Muscle layer of duodenum (tissue), 2 donors: Measurements from ENCODE around the gene NLRX1.
A peak's percentile ranks its signal among the peaks of the same experiment; 100 is the strongest.
"Not testable (repeated sequence)": the region's sequence is repeated elsewhere in the genome, so short reads cannot be mapped to it uniquely, and the experiment has no call there.

Experiments used
- H3K27ac ChIP-seq: one replicate; pipeline ENCODE4 v1.7.0; 2013; ENCODE audit warnings: mild to moderate bottlenecking, low read length
- H3K27me3 ChIP-seq: one replicate; pipeline ENCODE4 v1.7.0; 2013; ENCODE audit warnings: low read depth, mild to moderate bottlenecking, control low read depth, low read length
- H3K36me3 ChIP-seq, 2 donors: one replicate each; pipeline ENCODE4 v1.7.0; 2013; ENCODE audit warnings: low read length in 2 of 2, control low read depth in 1 of 2, mild to moderate bottlenecking in 1 of 2; ENCODE audit not compliant: insufficient read depth in 2 of 2, control insufficient read depth in 1 of 2
- H3K4me1 ChIP-seq, 2 donors: one replicate each; pipeline ENCODE4 v1.7.0; 2013; ENCODE audit warnings: low read length in 2 of 2, mild to moderate bottlenecking in 2 of 2, control low read depth in 1 of 2, moderate library complexity in 1 of 2; ENCODE audit not compliant: insufficient read depth in 2 of 2, control insufficient read depth in 1 of 2
- H3K4me3 ChIP-seq, 2 donors: one replicate each; pipeline ENCODE4 v1.7.0; 2013; ENCODE audit warnings: low read length in 2 of 2, low read depth in 1 of 2, mild to moderate bottlenecking in 1 of 2
- H3K9me3 ChIP-seq, 2 donors: one replicate each; pipeline ENCODE4 v1.7.0; 2013; ENCODE audit warnings: low read length in 2 of 2, control low read depth in 1 of 2, mild to moderate bottlenecking in 1 of 2; ENCODE audit not compliant: control insufficient read depth in 1 of 2
- donor health status: healthy.

The NLRX1 gene

DNA sequence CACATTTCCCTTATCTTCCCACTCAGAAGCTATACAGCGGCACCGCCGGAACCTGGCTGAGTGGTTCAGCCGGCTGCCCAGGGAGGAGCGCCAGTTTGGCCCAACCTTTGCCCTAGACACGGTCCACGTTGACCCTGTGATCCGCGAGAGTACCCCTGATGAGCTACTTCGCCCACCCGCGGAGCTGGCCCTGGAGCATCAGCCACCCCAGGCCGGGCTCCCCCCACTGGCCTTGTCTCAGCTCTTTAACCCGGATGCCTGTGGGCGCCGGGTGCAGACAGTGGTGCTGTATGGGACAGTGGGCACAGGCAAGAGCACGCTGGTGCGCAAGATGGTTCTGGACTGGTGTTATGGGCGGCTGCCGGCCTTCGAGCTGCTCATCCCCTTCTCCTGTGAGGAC is 4.9 kb downstream of the NLRX1 start:
- no peak overlapping the region for H3K4me3 ChIP-seq
- H3K27ac ChIP-seq: no peak overlapping the region
- H3K9me3 ChIP-seq: no peaks in the 10 kb centered on the region
- peaks cover 5 to 7% of the 10 kb centered on the region in 2 donors for H3K4me1 ChIP-seq
- H3K36me3 ChIP-seq: peaks cover 9 to 35% of the 10 kb centered on the region in 2 donors
- no peaks in the 10 kb centered on the region for H3K27me3 ChIP-seq

DNA sequence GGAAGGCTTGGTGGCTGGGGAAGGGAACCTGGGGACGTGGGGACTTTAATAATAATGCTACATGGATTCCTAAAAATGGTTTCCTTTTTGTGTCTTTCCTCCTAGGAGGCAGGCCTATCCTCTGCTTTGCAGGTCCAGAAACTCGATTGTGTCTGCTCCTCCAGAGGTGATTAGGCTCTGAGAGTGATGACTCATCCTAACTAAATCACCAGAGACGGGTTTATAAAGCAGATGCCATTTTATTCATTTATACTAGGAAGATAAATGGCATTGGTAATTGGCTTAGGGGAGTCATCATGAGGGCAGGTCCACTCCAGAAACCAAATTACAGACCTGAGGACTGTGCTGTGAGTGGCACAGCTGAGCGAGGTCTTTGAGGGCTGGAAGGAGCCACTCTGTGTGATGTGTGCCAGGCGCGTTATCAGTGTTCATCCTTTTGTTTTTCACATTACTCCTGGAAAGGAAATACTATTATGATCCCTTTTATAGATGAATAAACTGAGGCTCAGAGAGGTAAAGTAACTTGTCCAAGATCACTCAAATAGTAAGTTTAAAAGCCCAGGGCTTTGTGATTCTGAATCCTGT is 7.1 kb downstream of the NLRX1 start:
- H3K4me3 ChIP-seq: no peak overlapping the region
- H3K27ac ChIP-seq: no peak overlapping the region
- H3K27me3 ChIP-seq: no peaks in the 10 kb centered on the region
- H3K9me3 ChIP-seq: no peaks in the 10 kb centered on the region
- H3K36me3 ChIP-seq: peaks cover 13 to 45% of the 10 kb centered on the region in 2 donors
- H3K4me1 ChIP-seq: peaks cover 0 to 2% of the 10 kb centered on the region in 2 donors

DNA sequence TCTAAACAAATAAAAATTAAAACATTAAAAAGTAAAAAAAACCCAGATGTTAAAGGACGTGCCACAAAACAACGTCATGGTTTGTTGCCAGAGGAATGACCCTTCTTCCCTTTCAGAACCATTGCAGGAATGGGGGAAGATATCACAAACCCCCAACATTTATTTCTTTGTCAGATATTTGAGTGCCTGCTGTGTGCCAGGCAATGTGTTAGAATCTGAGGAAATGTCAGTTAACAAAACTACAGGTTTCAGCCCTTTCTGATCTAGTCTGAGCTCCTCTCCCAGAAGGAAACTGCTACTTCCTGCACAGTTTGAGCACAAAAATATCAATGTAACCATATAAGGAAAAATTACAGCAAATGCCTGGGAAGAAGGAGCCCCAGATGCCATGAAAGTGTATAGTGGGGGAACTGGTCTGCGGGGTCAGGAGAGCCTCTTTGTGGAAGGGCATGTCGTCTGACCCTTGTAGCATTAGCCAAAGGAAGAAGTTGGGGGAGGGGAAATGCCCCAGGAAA is 9.7 kb downstream of the NLRX1 start:
- H3K36me3 ChIP-seq: peaks cover 13 to 66% of the 10 kb centered on the region in 2 donors
- no peaks in the 10 kb centered on the region for H3K27me3 ChIP-seq
- H3K9me3 ChIP-seq: no peaks in the 10 kb centered on the region
- no peak overlapping the region for H3K27ac ChIP-seq
- H3K4me3 ChIP-seq: no peak overlapping the region
- peaks cover 0 to 2% of the 10 kb centered on the region in 2 donors for H3K4me1 ChIP-seq

DNA sequence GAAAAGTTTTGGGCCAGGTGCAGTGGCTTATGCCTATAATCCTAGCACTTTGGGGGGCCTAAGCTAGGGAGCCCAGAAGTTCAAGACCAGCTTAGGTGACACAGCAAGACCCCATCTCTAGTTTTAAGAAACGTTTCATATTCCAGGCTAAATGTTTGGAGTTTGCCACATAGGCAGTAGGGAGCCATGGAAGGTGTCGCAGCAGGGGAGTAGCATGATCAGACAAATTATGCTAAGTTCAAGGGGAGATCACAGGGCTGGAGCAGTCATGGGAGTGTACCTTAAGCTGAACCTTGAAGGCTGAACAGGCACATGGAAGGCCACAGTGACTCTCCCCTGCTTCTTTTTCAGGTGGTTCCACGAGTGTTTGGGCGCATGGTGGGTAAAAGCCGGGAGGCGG is 10.8 kb downstream of the NLRX1 start:
- Histone ChIP-seq H3K27me3 (no peaks in the 10 kb centered on the region), H3K36me3 (peaks cover 7 to 64% of the 10 kb centered on the region in 2 donors), H3K9me3 (no peaks in the 10 kb centered on the region), H3K27ac (no peak overlapping the region), H3K4me3 (no peak overlapping the region), H3K4me1 (peaks cover 0 to 2% of the 10 kb centered on the region in 2 donors)

DNA sequence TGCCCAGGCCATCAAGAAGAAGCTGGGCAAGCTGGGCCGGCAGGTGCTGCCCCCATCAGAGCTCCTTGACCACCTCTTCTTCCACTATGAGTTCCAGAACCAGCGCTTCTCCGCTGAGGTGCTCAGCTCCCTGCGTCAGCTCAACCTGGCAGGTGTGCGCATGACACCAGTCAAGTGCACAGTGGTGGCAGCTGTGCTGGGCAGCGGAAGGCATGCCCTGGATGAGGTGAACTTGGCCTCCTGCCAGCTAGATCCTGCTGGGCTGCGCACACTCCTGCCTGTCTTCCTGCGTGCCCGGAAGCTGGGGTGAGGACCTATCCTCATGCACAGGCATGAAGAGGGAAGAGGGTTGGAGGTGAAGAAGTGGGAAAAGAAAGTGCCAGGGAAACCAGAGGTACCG is 11.5 kb downstream of the NLRX1 start:
- peaks cover 0 to 2% of the 10 kb centered on the region in 2 donors for H3K4me1 ChIP-seq

DNA sequence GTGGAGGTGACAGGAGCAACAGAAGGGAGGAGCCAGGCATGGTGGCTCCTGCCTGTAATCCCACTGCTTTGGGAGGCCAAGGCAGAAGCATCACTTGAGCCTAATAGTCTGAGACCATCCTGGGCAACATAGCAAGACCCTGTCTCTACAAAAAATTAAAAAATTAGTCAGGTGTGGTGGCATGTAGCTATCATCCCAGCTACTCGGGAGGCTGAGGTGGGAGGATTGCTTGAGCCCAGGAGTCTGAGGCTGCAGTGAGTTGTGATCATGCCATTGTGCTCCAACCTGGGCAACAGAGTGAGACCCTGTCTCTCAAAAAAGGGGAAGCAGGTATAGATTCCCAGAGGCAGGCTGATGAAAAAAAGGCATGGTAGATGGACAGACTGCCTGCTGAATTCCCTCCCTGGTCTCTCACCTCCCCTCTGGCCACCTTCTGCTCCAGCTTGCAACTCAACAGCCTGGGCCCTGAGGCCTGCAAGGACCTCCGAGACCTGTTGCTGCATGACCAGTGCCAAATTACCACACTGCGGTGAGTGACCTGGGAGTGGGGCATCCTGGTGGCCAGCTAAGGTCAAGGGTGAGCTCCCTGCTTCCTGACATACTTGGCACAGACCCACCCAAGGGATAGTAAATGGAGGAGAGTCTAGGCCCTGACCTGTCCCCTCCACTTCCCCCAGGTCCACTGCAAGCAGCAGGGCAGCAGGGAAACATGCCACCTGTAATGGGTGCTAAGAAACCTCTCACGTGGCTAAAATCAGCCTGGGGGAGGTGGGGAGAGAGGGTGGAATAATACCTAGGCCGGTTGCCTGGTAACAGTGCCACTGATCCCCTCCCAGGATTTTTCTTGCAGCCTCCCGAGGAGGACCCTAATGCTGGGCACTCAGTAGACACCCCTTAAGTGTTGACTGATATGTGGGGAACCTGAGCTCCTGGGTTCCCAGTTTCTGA is 12.5 kb downstream of the NLRX1 start:
- Histone ChIP-seq H3K4me3 (no peak overlapping the region), H3K36me3 (peaks cover 5 to 48% of the 10 kb centered on the region in 2 donors), H3K27ac (no peak overlapping the region), H3K4me1 (peaks cover 0 to 2% of the 10 kb centered on the region in 2 donors), H3K9me3 (no peaks in the 10 kb centered on the region), H3K27me3 (no peaks in the 10 kb centered on the region)

More for the DNA sequence above, 11.5 kb downstream of the NLRX1 start:
- H3K36me3 ChIP-seq: peaks cover 5 to 57% of the 10 kb centered on the region in 2 donors
- H3K27me3 ChIP-seq: no peaks in the 10 kb centered on the region
- no peak overlapping the region for H3K4me3 ChIP-seq
- no peak overlapping the region for H3K27ac ChIP-seq
- H3K9me3 ChIP-seq: no peaks in the 10 kb centered on the region

DNA sequence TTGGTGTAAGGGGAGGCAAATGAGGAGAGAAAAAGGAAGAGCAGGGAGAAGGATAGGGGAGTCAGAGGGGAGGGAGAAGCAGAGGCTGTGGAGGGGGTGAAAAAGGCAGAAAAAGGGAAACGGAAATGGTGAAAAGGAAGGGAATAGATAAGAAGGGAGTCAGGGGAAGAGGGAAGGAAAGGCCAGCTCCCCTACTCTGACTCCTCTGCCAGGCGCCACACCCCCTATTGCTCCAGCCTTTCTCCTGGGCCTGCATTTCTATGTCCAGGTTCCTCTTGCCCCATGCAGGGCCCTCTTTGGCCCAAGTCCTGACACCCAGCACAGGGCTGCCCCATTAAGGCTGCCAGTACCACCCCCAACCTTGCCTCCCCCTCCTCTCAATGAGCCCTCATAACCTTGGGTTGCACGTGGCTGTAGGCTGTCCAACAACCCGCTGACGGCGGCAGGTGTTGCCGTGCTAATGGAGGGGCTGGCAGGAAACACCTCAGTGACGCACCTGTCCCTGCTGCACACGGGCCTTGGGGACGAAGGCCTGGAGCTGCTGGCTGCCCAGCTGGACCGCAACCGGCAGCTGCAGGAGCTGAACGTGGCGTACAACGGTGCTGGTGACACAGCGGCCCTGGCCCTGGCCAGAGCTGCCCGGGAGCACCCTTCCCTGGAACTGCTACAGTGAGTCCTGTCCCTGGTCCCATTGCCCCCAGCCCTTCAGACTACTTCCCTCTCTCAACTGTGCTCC is 13.3 kb downstream of the NLRX1 start:
- Histone ChIP-seq H3K4me1 (peaks cover 0 to 2% of the 10 kb centered on the region in 2 donors), H3K27me3 (no peaks in the 10 kb centered on the region), H3K4me3 (no peak overlapping the region), H3K9me3 (no peaks in the 10 kb centered on the region), H3K36me3 (peaks cover 5 to 48% of the 10 kb centered on the region in 2 donors), H3K27ac (no peak overlapping the region)

DNA sequence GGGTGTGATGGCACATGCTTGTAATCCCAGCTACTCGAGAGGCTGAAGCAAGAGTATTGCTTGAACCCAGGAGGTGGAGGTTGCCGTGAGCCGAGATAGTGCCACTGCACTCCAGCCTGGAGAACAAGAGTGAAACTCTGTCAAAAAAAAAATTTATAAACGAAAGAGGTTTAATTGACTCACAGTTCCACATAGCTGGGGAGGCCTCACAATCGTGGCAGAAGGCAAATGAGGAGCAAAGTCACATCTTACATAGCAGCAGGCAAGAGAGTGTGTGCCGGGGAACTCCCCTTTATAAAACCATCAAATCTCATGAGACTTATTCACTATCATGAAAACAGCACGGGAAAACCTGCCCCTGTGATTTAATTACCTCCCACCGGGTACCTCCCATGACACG is 15.9 kb downstream of the NLRX1 start:
- peaks cover 5 to 41% of the 10 kb centered on the region in 2 donors for H3K36me3 ChIP-seq
- not testable (repeated sequence) for H3K4me3 ChIP-seq, H3K9me3 ChIP-seq, H3K4me1 ChIP-seq, H3K27me3 ChIP-seq, H3K27ac ChIP-seq

DNA sequence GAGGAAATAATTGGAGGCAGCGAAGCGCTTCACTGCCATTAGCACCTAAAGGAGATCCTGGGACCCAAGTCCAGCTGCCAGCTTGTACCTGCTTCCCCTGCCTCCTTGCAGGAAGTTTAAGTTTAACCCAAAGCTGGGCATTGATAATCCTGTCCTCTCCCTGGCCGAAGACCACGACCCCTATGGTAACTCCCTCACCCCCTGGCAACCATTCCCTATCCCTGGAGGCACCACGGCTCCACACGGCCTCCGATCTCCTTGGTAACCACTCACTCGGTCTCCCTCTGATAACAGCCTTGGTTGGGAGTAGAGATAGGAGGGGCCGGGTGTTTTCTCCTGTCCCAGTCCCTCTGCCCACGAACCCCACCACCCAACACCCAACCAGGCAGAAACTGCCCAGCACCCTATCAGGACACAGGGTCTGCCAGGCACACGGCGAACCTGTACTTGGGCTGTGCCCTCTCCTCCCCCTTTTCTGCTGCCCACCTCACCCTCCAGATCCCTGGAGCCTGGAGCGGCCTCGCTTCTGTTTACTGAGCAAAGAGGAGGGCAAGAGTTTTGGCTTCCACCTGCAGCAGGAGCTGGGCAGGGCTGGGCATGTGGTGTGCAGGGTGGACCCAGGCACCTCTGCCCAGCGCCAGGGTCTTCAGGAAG is 17.6 kb downstream of the NLRX1 start:
- Histone ChIP-seq H3K4me3 (peak overlapping the region in 1 of 2 donors; percentile 47), H3K36me3 (peaks cover 0 to 26% of the 10 kb centered on the region in 2 donors), H3K9me3 (no peaks in the 10 kb centered on the region), H3K27ac (peak overlapping the region; percentile 25), H3K27me3 (no peaks in the 10 kb centered on the region), H3K4me1 (no peaks in the 10 kb centered on the region)

DNA sequence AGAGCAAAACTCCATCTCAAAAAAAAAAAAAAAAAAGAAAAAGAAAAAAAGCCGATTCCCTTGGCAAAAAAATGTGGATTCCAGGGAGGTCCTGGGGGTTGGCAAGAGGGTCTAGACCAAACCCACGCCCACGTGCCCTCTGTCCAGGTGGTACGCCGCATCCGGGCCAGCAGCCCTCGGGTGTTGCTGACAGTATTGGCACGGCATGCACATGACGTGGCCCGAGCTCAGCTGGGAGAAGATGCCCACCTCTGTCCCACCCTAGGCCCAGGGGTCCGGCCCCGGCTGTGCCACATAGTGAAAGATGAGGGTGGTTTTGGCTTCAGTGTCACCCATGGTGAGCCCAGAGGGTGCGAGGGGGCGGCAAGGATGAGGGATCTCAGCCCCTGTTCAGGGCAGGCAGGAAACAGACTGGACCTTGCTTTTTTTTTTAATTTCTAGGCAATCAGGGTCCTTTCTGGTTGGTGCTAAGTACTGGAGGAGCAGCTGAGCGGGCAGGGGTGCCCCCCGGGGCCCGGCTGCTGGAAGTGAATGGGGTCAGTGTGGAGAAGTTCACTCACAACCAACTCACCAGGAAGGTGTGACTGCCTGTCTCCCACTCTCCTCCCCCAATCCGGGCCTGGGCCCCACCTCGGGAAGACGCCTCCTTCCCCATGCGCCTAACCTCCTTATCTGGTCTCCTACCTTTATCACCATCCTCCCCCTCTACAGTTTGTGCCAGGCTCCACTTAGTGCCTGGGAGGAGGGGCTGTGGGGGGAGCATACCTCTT is 18.8 kb downstream of the NLRX1 start:
- Histone ChIP-seq H3K4me3 (no peak overlapping the region), H3K9me3 (no peaks in the 10 kb centered on the region), H3K36me3 (peaks cover 0 to 14% of the 10 kb centered on the region in 2 donors), H3K27ac (no peak overlapping the region), H3K27me3 (no peaks in the 10 kb centered on the region), H3K4me1 (no peaks in the 10 kb centered on the region)
